Stimulated activated CD4-positive, alpha-beta T cell treated with anti-CD3 and anti-CD28 coated beads, Interleukin-15, amount 100 ng/mL, for 24 hours (primary cell): Measurements from ENCODE around the gene DKK1.
"Not testable (repeated sequence)": the region's sequence is repeated elsewhere in the genome, so short reads cannot be mapped to it uniquely, and the experiment has no call there.

Experiments used
- DNase-seq: peaks from one replicate; pipeline ENCODE4 v3.0.0-alpha.2; 2020

Gene DKK1

DNA sequence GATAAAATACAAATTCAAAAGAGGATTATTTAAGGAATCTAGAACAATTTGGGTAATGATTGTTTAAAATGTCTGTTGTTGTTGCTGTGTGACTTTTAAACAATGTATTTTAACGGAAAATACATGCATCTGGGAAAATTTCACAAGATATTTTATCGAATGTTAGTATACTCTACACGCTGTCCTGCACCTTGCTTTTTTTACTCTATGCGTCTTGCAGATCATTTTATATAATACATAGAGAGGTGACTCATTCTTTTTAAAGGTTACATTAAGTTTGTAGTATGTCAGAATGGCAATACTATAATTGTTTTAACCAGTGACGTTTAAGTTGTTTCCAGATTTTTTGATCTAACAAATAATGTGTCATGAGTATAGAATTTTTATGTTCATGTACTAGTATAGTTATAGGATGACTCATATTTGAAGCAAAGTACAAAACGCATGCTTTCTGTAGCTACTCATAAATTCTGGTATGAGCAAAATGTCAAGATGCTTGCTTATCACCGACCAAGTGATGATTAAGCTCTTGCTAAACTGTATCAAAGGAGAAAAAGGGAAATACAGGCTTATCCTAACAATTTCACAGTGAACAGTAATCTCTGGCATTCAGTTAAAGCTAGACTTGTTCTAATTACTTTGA, 4.9 kb downstream of the DKK1 start:
- DNase-seq, result no peak

DNA sequence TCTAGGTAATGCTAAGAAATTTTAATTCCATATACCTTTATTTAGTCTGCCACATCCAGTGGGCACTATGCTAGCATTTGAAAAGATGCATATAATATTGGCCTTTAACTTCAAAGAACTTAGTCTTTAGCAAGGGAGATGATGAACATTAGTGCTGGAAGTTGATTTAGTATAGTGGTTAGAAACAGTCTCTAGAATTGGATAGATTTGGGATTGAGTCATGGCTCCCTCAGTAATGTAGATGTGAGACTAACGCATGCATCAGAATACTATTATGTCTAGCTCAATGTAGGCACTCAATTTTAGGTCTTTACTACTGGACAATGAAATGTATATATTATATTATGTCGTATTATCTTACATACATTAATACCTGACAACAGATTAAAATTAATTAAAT, 5.8 kb downstream of the DKK1 start:
- DNase-seq, result no peak

DNA sequence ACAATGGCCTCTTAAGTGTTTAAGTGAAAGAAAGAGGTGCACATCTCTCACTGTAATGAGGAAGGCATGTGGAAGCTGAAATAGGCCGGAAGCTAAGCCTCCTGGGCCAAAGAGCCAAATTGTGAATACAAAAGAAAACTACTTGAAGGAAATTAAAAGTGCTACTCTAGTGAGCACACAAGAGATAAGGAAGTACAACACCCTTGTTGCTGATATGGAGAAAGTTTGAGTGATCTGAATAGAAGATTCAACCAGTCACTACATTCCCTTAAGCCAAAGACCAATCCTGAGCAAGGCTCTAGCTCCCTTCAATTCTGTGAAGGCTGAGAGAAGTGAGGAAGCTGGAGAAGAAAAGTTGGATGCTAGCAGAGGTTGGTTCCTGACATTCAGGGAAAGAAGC, 8.2 kb downstream of the DKK1 start:
- DNase-seq, result no peak

DNA sequence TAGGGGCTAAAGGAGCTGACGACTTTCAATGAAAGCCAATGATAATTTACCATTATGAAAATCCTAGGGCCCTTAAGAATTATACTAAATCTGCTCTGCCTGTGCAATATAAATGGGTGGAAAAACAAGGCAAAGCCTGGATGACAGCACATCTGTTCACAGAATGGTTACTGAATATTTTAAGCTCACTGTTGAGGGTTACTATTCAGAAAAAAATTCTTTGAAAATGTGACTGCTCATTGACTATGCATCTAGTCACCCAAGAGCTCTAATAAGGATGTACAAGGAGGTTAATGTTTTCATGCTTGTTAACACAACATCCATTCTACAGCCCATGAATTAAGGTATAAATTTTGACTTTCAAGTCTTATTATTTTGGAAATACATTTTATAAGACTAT, 8.9 kb downstream of the DKK1 start:
- DNase-seq, result no peak

DNA sequence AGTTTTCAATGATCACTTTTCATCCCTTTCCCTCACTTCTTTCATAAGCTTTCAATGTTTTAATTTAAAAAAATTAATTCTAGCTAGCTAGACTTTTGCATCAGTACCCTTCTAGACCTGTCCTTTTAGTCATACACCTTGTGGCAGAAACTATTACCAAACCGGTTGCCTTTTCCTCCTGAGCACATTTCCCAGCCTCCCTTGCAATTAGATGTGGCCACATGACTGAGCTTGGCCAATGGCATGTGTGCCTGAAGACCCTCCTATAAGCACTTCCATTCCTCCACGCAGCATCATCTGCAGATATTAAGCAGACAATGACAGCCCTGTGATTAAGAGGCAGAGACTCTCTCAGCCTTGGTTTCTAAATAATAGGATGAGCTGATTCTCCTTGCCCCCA, 12.3 kb downstream of the DKK1 start:
- no peak for DNase-seq

DNA sequence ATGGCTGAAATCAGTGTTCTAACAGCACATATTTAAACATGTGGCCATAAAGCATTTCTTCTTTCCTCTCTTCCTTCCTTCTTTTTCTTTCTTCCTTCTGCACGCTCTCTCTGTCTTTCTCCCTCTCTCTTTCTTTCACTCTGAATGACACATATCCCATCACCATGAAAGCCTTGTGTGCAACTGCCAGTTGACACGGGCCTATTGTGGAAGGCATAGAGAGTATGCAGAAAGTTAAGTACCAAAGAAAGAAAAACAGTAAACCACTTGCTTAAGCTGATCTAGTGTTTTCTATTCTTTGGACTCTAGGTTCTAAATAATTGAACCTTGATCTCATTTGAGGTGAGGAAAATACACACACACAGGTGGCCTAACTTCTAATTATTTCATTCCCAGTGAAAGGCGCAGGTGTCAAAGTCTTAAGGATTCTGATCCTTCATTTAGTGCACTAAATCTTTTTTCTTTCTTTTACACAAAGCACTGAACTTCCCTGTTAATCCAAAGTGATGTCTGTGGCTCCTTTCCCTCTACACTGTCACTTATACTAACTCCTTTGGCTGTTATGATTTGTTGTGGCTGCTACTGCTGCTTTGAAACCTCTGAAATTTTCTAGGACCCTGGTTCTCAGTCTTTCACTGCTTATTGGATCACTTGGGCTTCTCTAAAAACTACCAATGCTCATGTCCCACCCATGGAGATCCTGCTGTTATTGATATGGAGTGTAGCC, 17.7 kb downstream of the DKK1 start:
- DNase-seq, result no peak

DNA sequence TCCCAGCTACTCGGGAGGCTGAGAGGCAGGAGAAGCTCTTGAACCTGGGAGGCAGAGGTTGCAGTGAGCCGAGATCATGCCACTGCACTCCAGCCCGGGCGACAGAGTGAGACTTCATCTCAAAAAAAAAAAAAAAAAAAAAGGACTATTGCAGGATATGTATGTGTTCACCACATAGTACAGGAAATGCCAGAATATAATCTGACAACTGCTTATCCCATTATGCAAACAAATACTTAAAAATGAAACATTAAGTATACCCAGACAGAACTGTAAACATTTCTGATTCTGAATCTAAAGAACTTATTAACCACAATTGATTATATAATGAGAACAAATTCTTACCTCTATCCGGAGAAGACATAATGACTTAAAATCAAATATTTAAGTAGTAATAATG, 18.7 kb downstream of the DKK1 start:
- no peak for DNase-seq

DNA sequence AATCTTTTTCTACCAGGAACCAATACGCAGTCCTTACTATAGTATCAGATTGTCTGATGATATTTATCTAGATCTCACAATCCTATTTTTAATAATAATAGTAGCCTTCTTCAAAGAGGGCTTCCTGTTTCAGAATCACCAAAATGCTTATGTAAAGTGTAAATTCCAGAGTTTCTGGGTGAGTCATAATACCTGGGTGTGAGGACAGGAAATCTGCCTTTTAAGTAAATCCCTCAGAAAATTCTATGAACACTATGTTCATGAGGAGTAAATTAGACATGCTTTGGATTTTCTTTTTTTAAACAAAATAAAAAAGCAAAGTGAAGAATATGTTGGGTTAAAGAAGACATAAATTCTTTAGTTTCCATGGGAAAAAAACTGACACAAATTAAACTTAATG, 20.5 kb downstream of the DKK1 start:
- DNase-seq, result no peak

DNA sequence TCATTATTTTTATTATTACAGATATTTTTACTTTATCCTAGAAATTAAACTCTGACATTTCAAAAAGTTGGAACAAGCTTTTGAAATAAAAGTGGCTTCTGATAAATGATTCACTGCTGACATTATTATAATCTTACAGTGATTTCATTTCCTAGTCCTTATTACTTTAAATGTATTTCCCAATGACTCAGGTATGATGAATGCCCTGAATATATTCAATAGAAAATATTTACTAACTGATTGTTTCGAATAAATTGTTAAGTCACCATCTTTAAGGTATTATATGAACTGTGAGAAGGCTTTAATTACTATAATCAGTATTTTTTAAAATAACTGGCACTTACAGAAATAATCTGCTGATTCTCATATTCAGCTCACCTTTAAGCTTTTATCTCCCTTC, 21.6 kb downstream of the DKK1 start:
- DNase-seq, result no peak

DNA sequence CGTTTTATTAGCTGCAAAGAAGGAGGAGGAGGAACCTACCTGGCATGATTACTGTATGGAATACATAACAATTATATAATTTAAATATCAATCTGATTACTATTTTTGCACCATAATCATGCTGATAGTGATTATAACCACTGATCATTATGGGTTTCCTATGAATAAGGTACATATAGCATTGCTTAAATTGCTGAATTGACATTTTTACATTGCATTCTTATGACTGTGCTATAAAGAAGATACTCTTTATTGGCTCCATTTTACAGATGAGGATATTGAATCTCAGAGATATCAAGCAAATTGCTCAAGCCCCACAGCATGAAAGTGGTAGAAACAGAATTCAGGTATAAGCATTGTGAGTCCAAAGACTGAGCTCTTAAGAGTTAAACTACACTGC, 23.1 kb downstream of the DKK1 start:
- DNase-seq, result no peak

DNA sequence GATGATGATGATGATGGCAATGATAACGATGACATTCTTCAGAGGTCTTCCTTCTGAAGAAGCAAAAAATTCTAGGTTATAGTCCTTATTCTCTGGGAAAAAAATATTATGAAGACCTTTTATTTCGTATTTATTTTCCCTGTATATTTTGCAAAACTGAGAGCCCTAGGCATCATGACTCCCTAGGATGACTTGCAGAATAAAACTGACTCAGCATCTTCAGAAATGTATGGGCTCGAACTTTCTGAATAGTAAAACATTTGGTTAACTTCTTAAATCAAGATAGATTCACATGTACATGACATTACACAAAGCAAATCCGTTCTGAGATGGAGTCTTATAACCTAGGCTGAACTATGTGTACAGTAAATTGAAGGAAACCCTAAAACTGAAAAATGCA, 29.4 kb downstream of the DKK1 start:
- no peak for DNase-seq

DNA sequence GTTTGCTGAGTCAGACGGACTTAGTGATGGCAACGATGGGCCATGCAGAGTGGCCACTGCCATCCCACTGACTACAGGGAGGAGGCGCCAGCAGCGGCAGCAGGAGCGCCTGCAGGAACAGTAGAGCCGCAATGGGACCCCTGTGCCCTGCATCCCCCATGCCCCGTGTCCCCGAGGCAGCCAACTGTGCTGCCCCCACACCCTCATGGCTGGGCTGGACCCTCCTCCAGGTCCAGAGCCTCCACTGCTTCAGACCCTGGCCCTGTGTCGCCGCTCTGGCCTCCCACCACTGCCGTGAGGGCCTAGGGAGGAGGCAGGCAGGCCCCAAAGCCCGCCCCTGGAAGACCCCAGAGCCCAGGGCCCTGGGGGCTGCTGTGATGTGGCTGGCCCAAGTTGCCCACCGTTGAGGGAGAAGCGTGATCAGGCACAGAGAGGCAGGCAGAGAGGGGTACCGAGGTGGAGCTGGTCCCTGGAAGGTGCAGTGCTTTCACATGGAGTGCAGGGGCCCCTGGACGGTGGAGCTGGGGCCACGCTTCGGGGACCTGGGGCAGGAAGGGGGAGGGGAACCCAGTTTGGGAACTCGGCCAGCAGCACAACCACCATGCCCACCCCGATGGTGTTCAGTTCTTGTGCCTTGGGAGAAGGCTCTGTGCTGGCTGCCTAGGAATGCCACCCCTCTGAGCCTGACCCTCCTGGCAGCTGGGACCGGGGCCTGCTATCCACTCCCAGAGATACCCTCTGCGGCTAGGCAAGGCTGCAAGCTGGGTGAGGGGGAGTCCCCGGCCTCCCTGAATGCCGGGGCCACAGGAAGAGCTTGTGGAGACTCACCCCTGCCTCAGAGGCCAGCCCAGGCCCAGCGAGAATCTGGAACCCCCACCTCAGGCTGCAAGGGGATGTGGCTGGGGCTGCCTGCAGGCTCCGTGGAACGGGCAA, 32.6 kb downstream of the DKK1 start:
- DNase-seq, result no peak

DNA sequence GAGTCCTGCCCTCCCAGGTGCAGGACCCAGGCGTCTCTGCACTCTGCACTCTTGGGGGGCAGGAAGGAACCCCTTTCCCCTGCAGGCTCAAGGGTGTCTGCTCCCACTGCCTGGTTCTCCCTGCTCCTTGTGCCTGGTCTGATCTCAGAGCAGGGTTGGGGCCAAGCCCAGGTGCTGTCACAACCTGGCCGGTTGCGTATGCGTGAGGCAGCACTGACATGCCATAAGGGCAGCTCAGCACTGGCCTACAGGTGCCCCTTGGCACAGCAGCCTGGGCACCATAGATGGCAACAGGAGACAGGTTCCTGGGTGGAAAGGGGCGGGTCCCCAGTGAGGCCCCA, 33.2 kb downstream of the DKK1 start:
- DNase-seq, result no peak

DNA sequence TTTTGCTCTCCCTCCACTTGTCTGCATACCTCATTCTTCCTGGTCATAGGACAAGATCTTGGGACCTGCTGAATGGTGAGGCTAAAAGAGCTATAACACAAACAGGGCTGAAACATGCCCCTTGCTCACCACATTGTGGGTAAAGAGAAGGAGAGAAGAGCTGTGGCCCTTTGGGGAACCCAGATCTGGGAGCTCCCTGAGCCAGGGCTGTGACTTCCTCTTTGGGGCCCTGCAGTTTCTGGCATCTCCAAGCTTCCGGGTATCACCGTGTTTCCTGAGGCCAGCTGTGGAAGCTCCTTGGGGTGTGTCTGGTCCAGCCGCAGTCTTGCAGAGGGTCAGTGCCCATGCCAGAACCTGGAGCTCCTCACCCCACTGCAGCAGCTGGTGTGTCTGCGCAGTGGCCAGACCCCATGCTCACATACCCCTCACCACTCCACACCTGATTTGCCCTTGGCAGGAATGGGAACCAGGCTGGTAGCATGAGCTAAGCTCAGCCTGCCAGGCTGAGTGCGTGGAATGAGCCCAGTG, 34.0 kb downstream of the DKK1 start:
- DNase-seq, result no peak

DNA sequence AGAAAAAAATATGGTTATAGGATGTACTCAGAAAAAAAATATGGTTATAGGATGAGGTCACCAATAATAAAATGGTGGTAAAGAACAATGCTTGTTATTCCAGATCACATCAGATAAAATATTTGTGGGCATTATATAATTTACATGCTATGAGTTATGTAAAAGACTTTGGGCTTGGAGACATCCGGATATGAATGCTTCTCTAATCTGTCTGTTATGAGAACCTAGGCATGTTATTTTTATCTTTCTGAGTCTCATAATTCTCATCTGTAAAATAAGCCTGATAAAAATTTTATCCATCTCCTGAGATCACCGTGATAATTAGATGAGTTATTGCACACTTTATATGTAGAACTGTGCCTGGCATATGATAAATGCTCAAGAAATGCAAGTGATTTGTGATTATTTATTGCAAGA, 37.8 kb downstream of the DKK1 start:
- DNase-seq, result no peak

DNA sequence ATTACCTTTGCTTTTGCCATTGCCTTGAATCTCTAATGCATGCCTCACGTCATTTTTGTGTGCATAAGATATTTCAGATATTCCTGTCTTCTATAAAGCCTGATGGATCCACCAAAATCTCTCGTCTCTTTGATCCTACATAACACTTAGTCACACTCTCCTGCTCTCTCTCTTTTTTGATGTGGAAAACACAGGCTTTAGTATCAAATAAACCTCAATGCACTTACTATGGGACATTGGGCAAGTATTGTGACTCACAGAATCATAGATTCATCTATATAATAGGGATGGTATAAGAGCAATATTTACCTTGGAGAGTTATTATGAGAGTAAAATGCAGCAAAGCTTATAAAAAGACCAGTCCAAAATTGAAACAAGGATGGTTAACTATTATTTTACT, 39.1 kb downstream of the DKK1 start:
- DNase-seq, result no peak

DNA sequence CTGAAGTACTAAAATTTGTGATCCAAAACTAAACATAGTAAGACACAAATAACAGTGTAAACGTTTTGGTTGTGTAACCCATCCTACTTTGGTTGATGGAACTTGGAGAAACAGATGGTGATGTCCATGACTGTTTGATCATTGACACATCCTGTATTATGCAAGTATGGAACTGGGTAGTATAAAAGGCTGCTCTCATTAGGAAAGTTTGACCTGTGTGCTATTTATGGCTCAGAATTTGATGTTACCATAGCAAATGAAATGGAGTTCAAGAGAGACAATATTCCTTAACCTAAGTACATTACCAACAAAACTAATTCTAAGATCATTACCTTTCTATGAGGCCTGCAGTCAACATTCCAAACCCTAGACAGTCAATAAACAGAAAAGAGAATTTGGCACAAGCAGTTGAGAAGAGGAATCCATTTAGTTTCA, 39.9 kb downstream of the DKK1 start:
- DNase-seq, result no peak

DNA sequence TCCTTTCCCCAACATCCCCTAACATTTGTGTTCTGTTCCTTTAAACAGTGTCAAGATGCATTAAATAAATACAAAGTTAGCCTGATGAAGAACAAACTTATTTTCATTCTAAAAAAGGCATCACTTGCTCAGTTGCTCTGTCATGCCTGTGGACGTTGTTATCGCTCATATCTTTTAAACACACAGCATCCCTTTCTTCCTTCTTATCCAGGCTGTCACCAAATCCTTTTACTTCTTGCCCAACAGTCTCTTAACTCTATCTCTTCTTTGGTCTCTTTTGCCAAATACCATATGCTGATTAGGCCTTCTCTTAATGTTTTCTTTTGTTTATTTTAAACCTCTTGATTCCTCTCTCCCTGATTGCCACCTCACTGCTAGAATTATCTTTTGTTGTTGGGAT, 43.9 kb downstream of the DKK1 start:
- no peak for DNase-seq

DNA sequence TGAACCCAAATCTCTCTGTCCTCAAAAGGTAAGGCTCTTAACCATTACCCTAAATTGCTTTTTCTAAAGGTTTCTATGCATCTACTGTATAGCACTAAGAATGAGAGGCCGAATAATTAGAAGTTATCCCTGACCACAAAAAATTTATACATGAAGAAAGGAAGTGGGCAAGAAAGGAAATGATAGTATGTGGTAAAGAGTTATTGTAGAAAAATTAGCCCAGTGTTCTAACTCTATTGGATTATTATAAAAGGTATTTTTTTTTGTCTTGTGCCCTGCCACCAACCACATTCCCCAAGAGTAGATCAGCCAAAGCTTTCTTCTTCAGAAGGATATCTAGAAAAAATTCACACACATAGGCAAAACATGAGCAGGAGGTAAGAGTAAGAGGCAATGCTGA, 45.4 kb downstream of the DKK1 start:
- no peak for DNase-seq

DNA sequence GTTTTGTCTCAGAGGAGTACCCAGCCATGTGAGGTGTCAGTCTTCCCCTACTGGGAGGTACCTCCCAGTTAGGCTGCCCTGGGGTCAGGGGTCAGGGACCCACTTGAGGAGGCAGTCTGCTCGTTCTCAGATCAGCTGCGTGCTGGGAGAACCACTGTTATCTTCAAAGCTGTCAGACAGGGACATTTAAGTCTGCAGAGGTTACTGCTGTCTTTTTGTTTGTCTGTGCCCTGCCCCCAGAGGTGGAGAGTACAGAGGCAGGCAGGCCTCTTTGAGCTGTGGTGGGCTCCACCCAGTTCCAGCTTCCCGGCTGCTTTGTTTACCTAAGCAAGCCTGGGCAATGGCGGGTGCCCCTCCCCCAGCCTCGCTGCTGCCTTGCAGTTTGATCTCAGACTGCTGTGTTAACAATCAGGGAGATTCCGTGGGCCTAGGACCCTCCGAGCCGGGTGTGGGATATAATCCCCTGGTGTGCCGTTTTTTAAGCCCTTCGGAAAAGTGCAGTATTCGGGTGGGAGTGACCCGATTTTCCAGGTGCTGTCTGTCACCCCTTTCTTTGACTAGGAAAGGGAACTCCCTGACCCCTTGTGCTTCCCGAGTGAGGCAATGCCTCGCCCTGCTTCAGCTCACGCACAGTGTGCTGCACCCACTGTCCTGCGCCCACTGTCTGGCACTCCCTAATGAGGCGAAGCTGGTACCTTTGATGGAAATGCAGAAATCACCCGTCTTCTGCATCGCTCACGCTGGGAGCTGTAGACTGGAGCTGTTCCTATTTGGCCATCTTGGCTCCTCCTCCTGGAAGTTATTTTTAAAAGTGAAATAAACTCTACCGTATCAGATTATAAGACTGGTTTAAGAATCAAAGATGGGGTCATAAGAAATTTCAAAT, 51.7 kb downstream of the DKK1 start:
- DNase-seq, result not testable (repeated sequence)
